HEK293 (cell line): ENCODE data around the gene NEK6.

ENCODE experiments used
- CTCF ChIA-PET: fragments of 350-600 bp; formaldehyde crosslinking; extraction: SDS; loops from one replicate; lab custom pipeline; 2021; ENCODE audit warnings: antibody characterized with exemption; lab: Yijun Ruan, JAX
- POLR2A ChIA-PET: fragments of 300-600 bp; formaldehyde crosslinking; extraction: SDS; loops from one replicate; lab custom pipeline; 2020; ENCODE audit warnings: antibody characterized with exemption, inconsistent platforms; lab: Yijun Ruan, JAX
- H3K27ac ChIP-seq: fragments of 200-500 bp; sonication (Bioruptor generic); 2 replicates; pipeline ENCODE4 v1.5.1; 2014; ENCODE audit warnings: low read depth, low read length, control low read depth, inconsistent platforms; ENCODE audit errors: extremely low read depth
- H3K36me3 ChIP-seq, 2 experiments: fragments of 200-500 bp in 1 of 2; sonication (Bioruptor generic) in 1 of 2; 1 replicate in 1 of 2; 2 replicates in 1 of 2; pipeline ENCODE4 v1.5.1; 2014 to 2017; ENCODE audit warnings: inconsistent platforms in 2 of 2, low read length in 2 of 2; ENCODE audit not compliant: control insufficient read depth in 2 of 2, insufficient read depth in 1 of 2
- H3K4me1 ChIP-seq: fragments of 200-500 bp; sonication (Bioruptor generic); 2 replicates; pipeline ENCODE4 v1.5.1; 2014; ENCODE audit warnings: mild to moderate bottlenecking, low read length, inconsistent platforms; ENCODE audit not compliant: control insufficient read depth, insufficient read depth
- H3K4me3 ChIP-seq: 2 replicates; pipeline ENCODE4 v1.5.1; 2011; ENCODE audit warnings: low read depth, mild to moderate bottlenecking, control low read depth, low read length, moderate library complexity
- H3K9me3 ChIP-seq: fragments of 200-500 bp; sonication (Bioruptor generic); 2 replicates; pipeline ENCODE4 v1.5.1; 2014; ENCODE audit warnings: low read depth, low read length, inconsistent platforms; ENCODE audit not compliant: control insufficient read depth, insufficient read depth
- EGR2 ChIP-seq: fragments of 450-650 bp; formaldehyde crosslinking; IDR thresholded peaks from 2 replicates; pipeline ENCODE4 v1.5.1; 2016; ENCODE audit warnings: low read depth, missing biosample characterization, missing genetic modification characterization
- KLF9 ChIP-seq: fragments of 450-650 bp; formaldehyde crosslinking; IDR thresholded peaks from 2 replicates; pipeline ENCODE4 v1.5.1; 2016; ENCODE audit warnings: missing biosample characterization, missing genetic modification characterization, low read depth
- PBX3 ChIP-seq: sonication (generic); formaldehyde crosslinking; IDR thresholded peaks from 2 replicates; pipeline ENCODE4 v1.8.1; 2022; ENCODE audit warnings: mild to moderate bottlenecking, moderate library complexity, missing genetic modification reagents
- SCRT1 ChIP-seq: fragments of 450-650 bp; formaldehyde crosslinking; IDR thresholded peaks from 2 replicates; pipeline ENCODE4 v1.5.1; 2016; ENCODE audit warnings: missing biosample characterization, missing genetic modification characterization, borderline replicate concordance
- SP7 ChIP-seq: fragments of 450-650 bp; formaldehyde crosslinking; IDR thresholded peaks from 2 replicates; pipeline ENCODE4 v1.5.1; 2016; ENCODE audit warnings: missing biosample characterization, missing genetic modification characterization
- ZBTB44 ChIP-seq: fragments of 450-650 bp; IDR thresholded peaks from 2 replicates; pipeline ENCODE4 v1.5.1; 2018; ENCODE audit warnings: missing biosample characterization, mild to moderate bottlenecking, missing genetic modification characterization
- ZFP41 ChIP-seq: fragments of 450-650 bp; formaldehyde crosslinking; IDR thresholded peaks from 2 replicates; pipeline ENCODE4 v1.5.1; 2016; ENCODE audit warnings: missing biosample characterization, missing genetic modification characterization, borderline replicate concordance
- ZNF132 ChIP-seq: fragments of 450-650 bp; formaldehyde crosslinking; IDR thresholded peaks from 2 replicates; pipeline ENCODE4 v1.5.1; 2017; ENCODE audit warnings: missing biosample characterization, missing genetic modification characterization, borderline replicate concordance
- ZNF2 ChIP-seq: fragments of 450-650 bp; formaldehyde crosslinking; IDR thresholded peaks from 2 replicates; pipeline ENCODE4 v1.5.1; 2016; ENCODE audit warnings: missing biosample characterization, missing genetic modification characterization
- ZNF214 ChIP-seq: fragments of 450-650 bp; formaldehyde crosslinking; IDR thresholded peaks from 2 replicates; pipeline ENCODE4 v1.5.1; 2017; ENCODE audit warnings: missing biosample characterization, mild to moderate bottlenecking, missing genetic modification characterization, borderline replicate concordance
- ZNF311 ChIP-seq: fragments of 450-650 bp; formaldehyde crosslinking; IDR thresholded peaks from 2 replicates; pipeline ENCODE4 v1.5.1; 2017; ENCODE audit warnings: missing biosample characterization, missing genetic modification characterization, borderline replicate concordance
- ZNF350 ChIP-seq: fragments of 450-650 bp; formaldehyde crosslinking; IDR thresholded peaks from 2 replicates; pipeline ENCODE4 v1.5.0; 2017; ENCODE audit warnings: missing biosample characterization, mild to moderate bottlenecking, missing genetic modification characterization
- ZNF423 ChIP-seq: fragments of 450-650 bp; formaldehyde crosslinking; IDR thresholded peaks from 2 replicates; pipeline ENCODE4 v1.5.1; 2016; ENCODE audit warnings: missing biosample characterization, missing genetic modification characterization
- ZNF473 ChIP-seq: fragments of 450-650 bp; formaldehyde crosslinking; IDR thresholded peaks from 2 replicates; pipeline ENCODE4 v1.5.1; 2017; ENCODE audit warnings: missing biosample characterization, missing genetic modification characterization
- ZNF518A ChIP-seq: fragments of 450-650 bp; formaldehyde crosslinking; conservative IDR thresholded peaks from 2 replicates; pipeline ENCODE4 v1.5.1; 2016; ENCODE audit warnings: low read depth, missing biosample characterization, missing genetic modification characterization
- ZNF549 ChIP-seq: fragments of 450-650 bp; IDR thresholded peaks from 2 replicates; pipeline ENCODE4 v1.5.1; 2018; ENCODE audit warnings: missing biosample characterization, missing genetic modification characterization, mild to moderate bottlenecking, inconsistent platforms, moderate library complexity
- ZNF555 ChIP-seq: fragments of 450-650 bp; formaldehyde crosslinking; conservative IDR thresholded peaks from 2 replicates; pipeline ENCODE4 v1.5.1; 2017; ENCODE audit warnings: missing biosample characterization, mild to moderate bottlenecking, missing genetic modification characterization, inconsistent platforms
- ZNF624 ChIP-seq: fragments of 450-650 bp; formaldehyde crosslinking; IDR thresholded peaks from 2 replicates; pipeline ENCODE4 v1.5.1; 2017; ENCODE audit warnings: missing biosample characterization, missing genetic modification characterization
- ZNF654 ChIP-seq: fragments of 450-650 bp; formaldehyde crosslinking; IDR thresholded peaks from 2 replicates; pipeline ENCODE4 v1.5.1; 2016; ENCODE audit warnings: low read depth, missing biosample characterization, missing genetic modification characterization
- ZNF677 ChIP-seq: fragments of 450-650 bp; IDR thresholded peaks from 2 replicates; pipeline ENCODE4 v1.5.0; 2018; ENCODE audit warnings: missing biosample characterization, mild to moderate bottlenecking, missing genetic modification characterization, moderate library complexity
- ZNF701 ChIP-seq: fragments of 450-650 bp; formaldehyde crosslinking; IDR thresholded peaks from 2 replicates; pipeline ENCODE4 v1.5.1; 2016; ENCODE audit warnings: missing biosample characterization, missing genetic modification characterization
- ZNF776 ChIP-seq: fragments of 450-650 bp; formaldehyde crosslinking; IDR thresholded peaks from 2 replicates; pipeline ENCODE4 v1.5.0; 2017; ENCODE audit warnings: missing biosample characterization, missing genetic modification characterization, borderline replicate concordance
- ZNF837 ChIP-seq: fragments of 450-650 bp; formaldehyde crosslinking; IDR thresholded peaks from 2 replicates; pipeline ENCODE4 v1.5.1; 2016; ENCODE audit warnings: missing biosample characterization, missing genetic modification characterization

The NEK6 gene

GRCh38 chr9:124381170-124381945, 123.6 kb downstream of the NEK6 start:
- peaks cover 6% of the 10 kb centered on the region; the same call in 1 of the 2 replicates for H3K4me1 ChIP-seq
- CTCF ChIA-PET = interaction anchor here (1.9 kb wide), 1 partner anchor 11 kb away, joined by 5 read pairs; no protein-coding TSS in a partner anchor
- H3K36me3 ChIP-seq = peaks cover 11 to 60% of the 10 kb centered on the region in 2 experiments
- no peak overlapping the region for H3K27ac ChIP-seq
- POLR2A ChIA-PET = no interaction called here
- no peak for TF ChIP-seq ZNF549 (tag by site-specific recombination)
- TF ChIP-seq ZFP41 = no peak
- no peak overlapping the region for H3K4me3 ChIP-seq
- H3K9me3 ChIP-seq = no peaks in the 10 kb centered on the region

GRCh38 chr9:124384210-124384609, 126.5 kb downstream of the NEK6 start:
- Histone ChIP-seq H3K4me3 (no peak overlapping the region), H3K9me3 (no peaks in the 10 kb centered on the region), H3K36me3 (peaks cover 11 to 47% of the 10 kb centered on the region in 2 experiments), H3K4me1 (peaks cover 9% of the 10 kb centered on the region; the same call in 1 of the 2 replicates), H3K27ac (no peak overlapping the region)
- no peak for TF ChIP-seq ZNF423
- no peak for TF ChIP-seq ZNF311
- no peak for TF ChIP-seq PBX3 (CRISPR knock-in tag)
- TF ChIP-seq ZNF654 (tag by site-specific recombination) = no peak
- TF ChIP-seq ZNF837 (tag by site-specific recombination) = no peak
- TF ChIP-seq SP7 = no peak
- no peak for TF ChIP-seq KLF9 (tag by site-specific recombination)
- TF ChIP-seq ZNF701 = no peak
- no peak for TF ChIP-seq ZBTB44 (tag by site-specific recombination)
- no peak for TF ChIP-seq EGR2 (tag by site-specific recombination)
- TF ChIP-seq ZNF132 (tag by site-specific recombination) = no peak
- POLR2A ChIA-PET = no interaction called here
- CTCF ChIA-PET = interaction anchor here (0.6 to 1.9 kb wide), 3 partner anchors 9 to 256 kb away, joined by 3 to 7 read pairs (median 4); no protein-coding TSS in a partner anchor

GRCh38 chr9:124384846-124385245, 127.1 kb downstream of the NEK6 start:
- no peak overlapping the region for H3K4me3 ChIP-seq
- H3K9me3 ChIP-seq = no peaks in the 10 kb centered on the region
- H3K27ac ChIP-seq = no peak overlapping the region
- POLR2A ChIA-PET = no interaction called here
- H3K36me3 ChIP-seq = peaks cover 11 to 40% of the 10 kb centered on the region in 2 experiments
- CTCF ChIA-PET = interaction anchor here (0.6 to 1.9 kb wide), 5 partner anchors 8 to 298 kb away, joined by 3 to 7 read pairs (median 4); no protein-coding TSS in a partner anchor
- peaks cover 9% of the 10 kb centered on the region; the same call in 1 of the 2 replicates for H3K4me1 ChIP-seq
- TF ChIP-seq ZNF214 (tag by site-specific recombination) (no peak), ZNF624 (tag by site-specific recombination) (no peak), ZNF2 (tag by site-specific recombination) (no peak), ZNF555 (no peak), ZNF518A (tag by site-specific recombination) (no peak), ZNF776 (no peak), ZNF677 (tag by site-specific recombination) (no peak), SCRT1 (no peak), ZNF350 (no peak), ZNF473 (no peak)
